ENCODE measurements around the gene NHEJ1.

- TF ChIP-seq CTCF (optimal IDR thresholded peaks at IDR 0.05 in 1 of 3, IDR thresholded peaks at IDR 0.05 in 1 of 3, conservative IDR thresholded peaks at IDR 0.05 in 1 of 3; ENCODE audit: extremely low read depth in 1 of 3, insufficient read depth in 2 of 3, low read length in 3 of 3) (no peak), EZH2 (IDR thresholded peaks at IDR 0.05; ENCODE audit: low read length) (no peak)
These were observed 75.8 kb downstream of the NHEJ1 start for GRCh38 chr2:219084791-219085190.
